ENCODE measurements around the gene GNG7.

DNA sequence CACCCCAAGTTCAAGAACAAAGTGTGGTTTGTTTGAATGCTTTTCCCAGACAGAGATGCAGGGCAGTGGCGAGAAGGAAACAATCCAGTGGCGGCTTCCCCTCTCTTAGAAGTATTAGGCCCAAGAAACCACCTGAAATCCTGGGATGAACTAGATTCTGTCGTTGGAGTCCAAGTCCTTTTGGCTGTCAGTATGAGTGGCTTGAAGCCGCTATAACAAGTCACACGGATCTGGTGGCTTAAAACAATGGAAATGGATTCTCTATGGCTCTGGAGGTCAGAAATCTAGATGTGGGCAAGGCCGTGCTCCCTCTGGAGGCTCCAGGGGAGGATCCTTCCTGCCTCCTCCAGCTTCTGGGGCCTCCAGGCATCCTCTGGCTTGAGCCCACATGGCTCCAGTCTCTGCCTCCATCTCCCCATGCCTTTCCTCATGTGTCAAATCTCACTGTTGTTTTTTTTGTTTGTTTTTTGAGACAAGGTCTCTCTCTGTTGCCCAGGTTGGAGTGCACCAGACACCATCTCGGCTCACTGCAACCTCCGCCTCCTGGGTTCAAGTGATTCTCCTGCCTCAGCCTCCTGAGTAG, 97.7 kb downstream of the GNG7 start:
- TF ChIP-seq CTCF (IDR thresholded peaks at IDR 0.05; ENCODE audit: low read depth, low read length) (no peak), EZH2phosphoT487 (IDR thresholded peaks at IDR 0.05; ENCODE audit: low read depth) (no peak)
